OCI-LY1 (cell line): ENCODE data around the gene MACROD2.

Experiments used
- EZH2 ChIP-seq: fragments of 200-600 bp; sonication (generic), shearing (Covaris generic); IDR thresholded peaks from 2 replicates; pipeline ENCODE4 v1.8.0; 2017; ENCODE audit warnings: borderline replicate concordance, mixed run types, mild to moderate bottlenecking, antibody characterized with exemption, low read length, moderate library complexity, mixed read lengths
- TF ChIP-seq, protein P1 (sequence below): fragments of 200-600 bp; sonication (generic), shearing (Covaris generic); IDR thresholded peaks from 2 replicates; pipeline ENCODE4 v1.5.1; 2017; ENCODE audit warnings: mild to moderate bottlenecking, antibody characterized with exemption, low read length, moderate library complexity, mixed read lengths

- TF ChIP-seq, protein P1, sequence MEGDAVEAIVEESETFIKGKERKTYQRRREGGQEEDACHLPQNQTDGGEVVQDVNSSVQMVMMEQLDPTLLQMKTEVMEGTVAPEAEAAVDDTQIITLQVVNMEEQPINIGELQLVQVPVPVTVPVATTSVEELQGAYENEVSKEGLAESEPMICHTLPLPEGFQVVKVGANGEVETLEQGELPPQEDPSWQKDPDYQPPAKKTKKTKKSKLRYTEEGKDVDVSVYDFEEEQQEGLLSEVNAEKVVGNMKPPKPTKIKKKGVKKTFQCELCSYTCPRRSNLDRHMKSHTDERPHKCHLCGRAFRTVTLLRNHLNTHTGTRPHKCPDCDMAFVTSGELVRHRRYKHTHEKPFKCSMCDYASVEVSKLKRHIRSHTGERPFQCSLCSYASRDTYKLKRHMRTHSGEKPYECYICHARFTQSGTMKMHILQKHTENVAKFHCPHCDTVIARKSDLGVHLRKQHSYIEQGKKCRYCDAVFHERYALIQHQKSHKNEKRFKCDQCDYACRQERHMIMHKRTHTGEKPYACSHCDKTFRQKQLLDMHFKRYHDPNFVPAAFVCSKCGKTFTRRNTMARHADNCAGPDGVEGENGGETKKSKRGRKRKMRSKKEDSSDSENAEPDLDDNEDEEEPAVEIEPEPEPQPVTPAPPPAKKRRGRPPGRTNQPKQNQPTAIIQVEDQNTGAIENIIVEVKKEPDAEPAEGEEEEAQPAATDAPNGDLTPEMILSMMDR: no peak
- TF ChIP-seq EZH2: no peak
Observed at GRCh38 chr20:14996883-14997672, 1001.8 kb downstream of the MACROD2 start.
